Activated CD4-positive, CD25-positive, alpha-beta regulatory T cell treated with anti-CD3 and anti-CD28 coated beads, Interleukin-2, amount 50 U/mL, for 16 hours (primary cell): ENCODE data around the gene TP53I11.

Experiments used
- DNase-seq: peaks from one replicate; pipeline ENCODE4 v3.0.0-alpha.2; 2020; ENCODE audit warnings: low read depth, low spot score

Gene TP53I11

DNA sequence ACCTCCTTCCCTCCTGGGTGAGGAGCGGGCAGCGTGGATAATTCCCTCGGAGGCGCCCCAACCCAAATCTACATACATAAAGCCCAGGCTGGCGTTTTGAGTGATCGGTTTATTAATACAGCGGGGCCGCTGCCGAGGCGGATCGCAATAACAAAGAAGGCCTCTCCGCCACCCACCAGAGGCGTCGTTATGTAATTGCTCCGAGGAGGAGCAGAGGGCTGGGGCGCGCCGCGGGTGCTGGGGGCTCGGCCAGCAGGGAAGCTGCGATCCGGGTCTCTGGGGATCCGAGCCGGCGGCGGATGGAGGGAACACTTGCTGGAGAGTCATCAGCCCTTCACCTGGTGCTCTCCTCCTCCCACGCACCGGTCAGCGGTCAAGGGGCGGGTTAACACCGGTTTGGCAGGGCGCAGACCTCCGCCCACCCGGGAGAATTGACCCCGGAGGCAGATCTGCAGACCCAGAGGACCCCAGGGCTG is 6.4 kb upstream of the TP53I11 start:
- DNase-seq: no peak

DNA sequence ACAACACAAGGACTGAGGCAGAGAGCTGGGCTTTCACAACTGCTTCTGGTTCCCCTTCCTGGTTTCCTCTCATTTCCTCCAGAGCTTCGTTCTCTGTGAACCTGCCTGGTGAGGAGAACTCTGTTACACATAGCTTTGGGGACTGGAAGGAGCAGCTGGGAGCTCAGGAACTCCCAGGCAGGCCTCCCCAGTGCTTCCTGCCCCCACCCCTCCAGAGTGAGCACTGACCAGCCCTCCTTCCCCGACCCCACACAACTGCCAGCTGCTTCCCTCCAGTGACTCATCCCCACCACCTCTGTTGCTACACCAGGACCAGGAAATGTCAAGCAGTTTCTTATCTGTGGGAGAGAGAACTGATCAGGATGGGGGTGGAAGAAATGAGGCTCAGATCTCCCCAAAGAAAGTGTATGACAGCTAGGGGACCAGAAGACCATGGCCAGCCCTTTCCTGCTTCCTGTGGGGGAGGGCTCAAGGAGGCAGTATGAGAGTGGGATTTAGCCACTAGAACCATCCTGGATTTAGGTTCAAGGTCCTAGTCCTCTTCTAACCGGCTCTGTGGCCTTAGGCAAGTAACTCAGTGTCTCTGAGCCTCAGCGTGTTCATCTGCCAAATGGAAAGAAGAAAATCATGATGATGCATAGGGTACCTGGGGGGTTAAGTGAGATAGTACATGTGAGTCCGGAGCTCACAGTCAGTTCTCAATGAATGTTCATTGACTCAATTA is 4.5 kb upstream of the TP53I11 start:
- DNase-seq: no peak

DNA sequence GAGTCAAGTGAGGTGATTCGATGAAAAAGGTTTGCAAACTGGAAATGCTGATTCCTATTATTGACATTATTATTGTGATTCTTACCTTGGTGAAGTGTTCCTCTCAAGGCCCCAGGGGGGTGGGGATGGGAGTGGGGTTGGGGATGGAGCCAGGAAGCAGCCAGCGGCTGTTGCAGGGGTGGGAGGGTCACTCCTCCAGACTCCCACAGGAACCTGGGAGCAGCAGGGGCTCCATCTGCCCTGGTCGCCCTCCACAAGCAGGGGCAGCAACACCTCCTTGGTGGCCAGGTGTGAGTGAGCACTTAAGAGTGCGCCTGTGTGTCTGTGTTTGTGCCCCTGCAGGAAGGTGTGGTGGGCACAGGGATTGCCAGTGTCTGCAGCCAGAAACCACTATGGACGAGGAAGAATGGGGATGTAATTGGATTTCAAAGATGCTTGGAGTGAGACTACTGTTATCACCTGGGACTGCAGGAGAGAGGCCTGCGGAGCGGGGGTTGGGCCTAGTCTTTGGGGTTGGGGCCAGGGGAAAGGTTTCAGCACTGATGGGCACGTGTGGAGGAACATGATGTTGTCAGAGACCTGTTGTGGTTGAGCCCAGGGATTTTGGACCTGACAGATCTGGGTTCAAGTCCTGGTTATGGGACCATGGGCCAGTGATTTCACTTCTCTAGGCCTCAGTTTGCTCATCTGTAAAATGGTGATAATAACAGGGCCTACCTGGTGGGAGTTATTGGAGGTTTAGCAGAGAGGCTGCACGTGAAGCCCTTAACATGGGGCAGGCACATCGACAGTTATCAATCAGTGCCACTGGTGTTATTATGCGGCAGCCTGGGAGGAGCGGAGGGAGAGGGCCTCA is 3.6 kb upstream of the TP53I11 start:
- DNase-seq: no peak

DNA sequence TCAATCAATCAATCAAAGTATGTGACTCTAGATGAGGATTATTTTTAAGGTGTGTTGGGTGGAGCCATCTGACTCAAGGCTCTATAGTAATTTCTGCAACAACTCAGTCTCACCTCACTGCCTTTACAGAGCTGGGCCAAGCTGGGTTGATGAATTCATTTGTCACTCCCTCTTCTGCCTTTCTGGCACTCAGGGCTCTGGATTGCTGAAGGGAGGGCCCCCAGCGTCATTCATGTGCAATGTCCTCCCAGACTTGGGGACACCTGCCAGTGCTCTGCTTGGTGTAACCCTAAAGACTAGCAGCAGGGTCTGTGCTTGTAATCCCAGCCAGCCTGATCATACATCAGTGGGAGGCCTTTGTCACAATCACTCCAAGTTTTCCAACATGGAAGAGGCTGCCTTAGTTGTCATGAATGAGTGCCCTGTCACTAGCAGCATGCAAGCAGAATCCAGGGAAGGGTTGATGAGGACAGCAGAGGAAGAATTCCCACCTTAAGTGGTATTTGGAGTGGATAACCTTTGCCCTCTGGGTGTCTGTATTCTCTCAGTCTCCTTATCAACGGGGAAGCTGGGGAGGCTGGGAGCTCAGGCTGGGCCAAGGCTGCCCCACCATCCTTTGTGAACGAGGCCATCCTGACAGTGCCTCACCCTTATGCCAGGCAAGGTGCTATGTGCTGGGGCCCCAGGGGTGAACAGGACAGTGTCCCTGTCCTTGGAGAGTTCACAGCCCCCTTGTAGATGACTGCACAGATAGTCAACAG is 2.0 kb upstream of the TP53I11 start:
- DNase-seq: no peak

DNA sequence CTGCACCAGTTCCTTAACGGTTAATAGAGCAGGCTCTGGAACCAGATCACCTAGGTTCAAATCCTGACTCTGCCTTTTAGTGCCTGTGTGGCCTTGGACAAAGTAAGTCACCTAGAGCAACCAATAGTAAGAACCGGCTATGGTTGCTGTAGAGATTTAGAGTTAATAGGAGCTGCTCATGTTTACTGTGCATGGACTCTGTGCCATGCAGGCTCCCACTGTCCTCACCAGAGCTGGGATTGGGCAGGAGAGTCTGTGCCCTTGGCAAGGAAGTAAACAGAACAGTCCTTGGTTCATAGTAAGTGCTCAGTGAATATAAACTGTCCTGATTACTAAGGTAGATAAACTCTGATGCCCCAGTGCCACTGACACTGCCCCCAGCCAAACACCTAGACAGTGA is 1.4 kb upstream of the TP53I11 start:
- no peak for DNase-seq

DNA sequence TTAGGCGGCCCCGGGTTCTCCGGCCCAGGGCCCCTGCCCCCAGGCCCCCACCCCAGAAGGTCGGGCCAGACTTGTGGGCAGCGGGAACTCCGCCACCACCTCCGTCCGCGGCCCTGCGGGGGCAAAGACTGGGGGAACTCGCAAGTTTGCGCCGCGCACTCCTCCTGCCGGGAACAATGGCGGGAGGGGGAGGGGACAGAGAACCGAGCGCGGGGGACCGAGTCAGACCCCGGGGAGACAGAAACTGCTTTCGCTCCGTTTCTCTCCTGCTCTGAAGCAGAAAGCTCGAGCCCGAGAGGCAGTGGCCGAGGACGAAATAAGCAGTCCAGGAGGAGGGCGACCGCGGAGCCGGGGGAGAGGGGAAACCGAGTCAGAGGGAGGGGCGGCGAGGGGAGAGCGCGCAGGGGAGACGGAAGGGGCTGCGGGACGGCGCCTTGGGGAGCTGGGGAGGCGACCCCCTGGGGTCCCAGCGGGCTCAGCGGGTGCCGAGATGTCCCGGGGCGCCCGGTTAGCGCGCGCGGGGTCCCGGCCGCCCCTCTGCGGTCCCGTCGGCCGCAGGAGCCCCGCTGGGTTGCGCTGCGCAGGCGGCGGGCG is 555 bp downstream of the TP53I11 start:
- no peak for DNase-seq

DNA sequence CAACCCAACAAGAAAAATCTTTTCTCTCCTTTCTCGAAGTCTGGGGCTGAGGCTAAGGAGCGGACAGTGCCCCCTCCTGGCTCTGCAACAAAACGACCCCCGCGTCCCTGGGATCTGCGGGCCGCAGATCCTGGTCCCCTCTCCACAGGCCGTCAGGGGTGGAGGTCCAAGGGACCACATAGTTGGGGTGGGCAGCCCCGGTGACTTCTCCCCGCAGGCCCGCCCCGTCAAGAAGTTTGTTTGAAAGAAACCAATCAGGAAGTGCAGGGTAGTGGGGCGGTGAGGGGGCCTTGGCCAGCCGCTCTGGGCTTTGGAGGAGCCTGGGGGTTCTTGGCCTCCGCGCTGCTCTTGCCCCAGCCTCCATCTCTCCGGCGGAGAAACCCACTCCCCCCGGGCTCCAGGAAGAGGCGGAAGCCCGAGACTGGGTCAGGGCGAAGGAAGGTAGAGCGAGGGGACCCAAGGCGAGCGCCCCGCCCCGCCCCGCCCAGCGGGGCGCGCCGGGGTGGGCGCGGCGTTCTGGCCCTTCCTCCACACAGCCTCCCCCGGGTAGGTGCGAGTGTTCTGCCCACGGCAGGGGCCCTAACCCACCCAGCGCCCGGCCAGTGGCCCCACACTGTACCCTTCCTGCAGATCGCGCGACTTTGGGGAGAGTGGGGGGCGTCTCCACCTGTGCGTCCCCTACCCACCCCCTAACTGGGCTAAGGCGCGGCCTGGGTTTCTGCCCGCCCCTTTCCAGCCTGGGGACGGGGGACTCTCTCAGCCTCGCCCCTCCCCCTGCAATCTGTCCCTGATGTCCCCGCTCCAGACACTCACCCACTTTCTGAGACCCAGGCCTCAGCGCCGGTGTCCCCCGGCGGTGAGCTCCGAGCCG is 1.3 kb downstream of the TP53I11 start:
- DNase-seq: no peak

DNA sequence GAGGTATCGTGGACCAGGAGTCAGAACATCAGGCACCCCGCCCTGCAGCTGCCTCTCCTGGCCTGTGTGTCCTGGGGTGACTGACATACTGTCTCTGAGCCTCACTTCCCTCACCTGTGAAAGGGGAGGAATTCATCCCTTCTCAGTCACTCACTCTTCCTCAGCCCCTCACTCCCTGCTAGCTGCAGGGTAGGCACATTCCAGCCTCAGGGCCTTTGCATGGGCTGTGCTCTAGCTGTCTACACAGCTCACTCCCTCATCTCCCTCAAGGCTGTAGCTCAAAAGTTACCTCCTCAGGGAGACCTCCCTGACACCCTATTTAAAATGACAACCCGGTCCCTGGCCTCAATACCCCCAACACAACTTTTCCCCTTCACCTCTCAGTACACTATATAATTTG is 2.5 kb downstream of the TP53I11 start:
- DNase-seq: no peak

DNA sequence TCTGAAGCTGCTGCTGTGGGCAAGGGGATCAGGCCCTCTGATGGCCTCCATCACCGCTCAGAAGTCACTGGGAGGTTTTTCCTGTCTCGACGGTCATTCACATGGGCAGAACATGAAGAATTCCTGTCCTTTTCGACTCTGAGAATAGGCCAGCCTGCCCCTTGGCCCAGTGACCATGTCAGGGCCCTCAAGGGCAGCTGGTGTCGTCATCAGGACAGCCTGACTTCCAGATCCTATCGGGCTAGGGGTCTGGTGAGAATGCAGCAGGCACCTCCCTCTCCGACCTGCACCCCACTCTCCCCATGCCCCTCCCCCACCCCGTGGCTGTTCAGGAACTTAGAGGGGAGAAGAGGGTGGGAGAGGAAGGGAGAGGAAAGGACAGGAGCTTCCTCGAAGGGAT is 3.6 kb downstream of the TP53I11 start:
- no peak for DNase-seq

DNA sequence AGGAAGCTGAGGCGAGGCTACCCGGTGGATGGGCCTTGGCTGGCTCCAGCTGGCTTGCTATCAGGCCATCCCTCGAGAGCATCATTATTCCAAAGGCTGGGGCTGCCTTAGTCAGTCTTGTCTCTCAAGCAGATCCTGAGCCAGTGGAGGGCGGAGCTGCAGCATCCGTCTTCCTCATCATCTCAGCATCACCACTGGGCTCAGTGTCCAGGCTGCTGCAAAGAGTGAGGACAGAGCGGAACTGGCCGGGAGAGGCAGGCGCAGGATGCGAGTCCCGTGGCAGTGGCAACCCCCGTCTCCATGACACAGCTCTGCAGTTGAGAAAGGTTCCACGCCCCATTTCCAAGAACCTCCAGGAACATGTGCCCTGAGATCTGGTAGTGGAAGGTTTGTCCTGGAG is 4.4 kb downstream of the TP53I11 start:
- DNase-seq: no peak

DNA sequence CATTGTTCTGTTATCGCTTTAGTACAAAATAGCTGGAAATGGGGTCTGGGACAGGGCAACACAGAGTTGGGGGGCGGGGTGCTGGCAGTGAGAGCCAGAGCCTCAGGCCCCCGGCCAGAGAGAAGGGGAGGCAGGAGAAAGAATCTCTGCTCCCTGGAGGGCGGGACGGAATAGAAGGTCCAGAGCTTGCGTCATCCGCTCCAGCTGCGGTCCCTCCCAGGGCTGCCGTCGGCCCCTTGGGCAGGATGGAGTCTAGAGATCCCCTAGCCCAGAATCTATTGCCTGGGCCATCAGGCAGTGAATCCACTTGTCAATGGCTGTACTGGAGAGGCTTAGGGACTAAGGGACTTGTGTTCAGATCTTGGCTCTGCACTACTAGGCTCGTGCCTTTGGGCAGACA is 5.0 kb downstream of the TP53I11 start:
- DNase-seq: no peak

DNA sequence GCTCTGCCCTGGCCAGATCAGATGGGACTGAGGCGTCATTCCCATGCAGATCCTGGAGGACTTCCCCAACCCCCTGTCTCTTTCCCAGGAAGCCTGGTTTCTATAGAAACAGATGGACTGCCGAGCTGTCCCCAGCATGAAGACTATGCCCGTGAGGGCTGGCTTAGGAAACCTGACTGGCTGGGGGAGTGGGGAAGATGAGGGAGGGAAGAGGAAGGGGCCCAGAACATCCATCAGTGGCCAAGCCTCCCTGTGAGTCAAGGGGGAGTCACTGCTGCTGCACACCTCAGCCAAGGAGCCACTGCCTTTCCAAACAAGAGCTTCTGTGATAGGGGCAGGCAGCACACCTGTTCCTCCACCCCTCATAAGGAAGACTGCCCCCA is 5.8 kb downstream of the TP53I11 start:
- DNase-seq: no peak

DNA sequence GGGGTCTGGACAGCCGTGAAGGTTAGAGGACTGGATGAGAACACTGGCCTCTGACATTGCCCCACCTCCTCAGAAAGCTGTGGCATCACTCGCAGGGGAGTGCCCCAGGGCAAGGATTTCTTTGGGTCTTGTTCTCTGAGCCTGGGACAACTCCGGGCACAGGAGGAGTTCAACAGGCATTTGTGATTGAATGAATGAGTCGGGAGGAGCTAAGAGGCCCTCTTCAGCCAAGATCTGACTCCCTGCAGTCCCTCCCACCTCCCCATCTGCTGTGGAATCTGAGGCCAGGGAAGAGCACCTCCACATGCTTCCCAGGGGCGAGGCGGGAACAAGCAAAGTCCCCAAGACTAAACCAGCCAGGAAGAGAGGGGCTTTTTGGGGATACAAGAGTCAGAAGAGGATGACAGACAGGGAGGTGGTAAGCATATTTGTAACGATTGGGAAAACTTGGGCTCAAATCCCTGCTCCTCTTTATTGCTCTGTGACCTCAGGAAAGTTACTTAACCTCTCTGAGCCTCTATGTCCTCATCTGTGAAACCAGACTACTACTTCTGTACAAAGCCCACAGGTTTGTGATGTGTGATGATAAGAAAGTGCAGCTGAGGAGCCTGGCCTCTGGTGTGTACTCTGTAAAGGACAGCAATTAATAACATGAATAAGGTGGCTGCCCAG is 6.4 kb downstream of the TP53I11 start:
- no peak for DNase-seq

DNA sequence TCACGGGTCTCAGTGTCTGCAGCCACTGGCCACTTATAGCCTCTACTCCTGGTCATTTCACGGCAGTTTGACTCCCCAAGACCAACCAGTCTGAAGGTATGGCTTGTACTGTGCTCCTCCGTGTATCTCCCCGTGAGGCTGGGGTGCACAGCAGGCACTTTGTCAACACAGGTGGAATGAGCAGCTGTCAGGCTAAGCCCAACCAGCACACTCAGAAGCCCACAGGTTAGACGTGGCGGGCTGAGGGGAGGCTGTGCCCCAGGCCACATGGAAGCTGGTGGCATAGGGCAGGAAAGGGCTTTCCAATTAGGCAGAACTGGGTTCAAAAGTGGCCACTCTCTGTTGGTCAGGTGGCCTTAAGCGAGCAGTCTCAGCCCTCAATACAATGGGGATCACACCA is 7.0 kb downstream of the TP53I11 start:
- DNase-seq: no peak

DNA sequence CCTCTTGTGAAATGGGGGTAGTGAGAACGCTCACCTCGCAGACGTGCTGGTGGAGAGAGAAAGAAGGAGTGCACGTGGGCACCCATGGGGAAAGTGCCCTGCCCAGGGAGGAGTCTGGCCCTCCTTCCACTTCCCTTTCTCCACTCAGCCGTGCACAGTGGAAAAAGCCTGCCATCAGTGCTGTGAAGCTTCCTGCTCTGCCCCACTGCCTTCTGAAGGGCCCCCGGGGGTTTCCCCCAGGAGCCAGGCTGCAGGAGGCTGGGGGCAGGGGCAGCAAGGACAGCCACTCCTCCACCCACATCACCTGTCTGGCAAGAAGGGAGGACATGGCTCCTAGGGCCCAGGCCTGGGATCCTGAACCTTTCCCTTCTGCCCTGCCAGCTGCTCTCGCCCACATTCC is 7.6 kb downstream of the TP53I11 start:
- no peak for DNase-seq

DNA sequence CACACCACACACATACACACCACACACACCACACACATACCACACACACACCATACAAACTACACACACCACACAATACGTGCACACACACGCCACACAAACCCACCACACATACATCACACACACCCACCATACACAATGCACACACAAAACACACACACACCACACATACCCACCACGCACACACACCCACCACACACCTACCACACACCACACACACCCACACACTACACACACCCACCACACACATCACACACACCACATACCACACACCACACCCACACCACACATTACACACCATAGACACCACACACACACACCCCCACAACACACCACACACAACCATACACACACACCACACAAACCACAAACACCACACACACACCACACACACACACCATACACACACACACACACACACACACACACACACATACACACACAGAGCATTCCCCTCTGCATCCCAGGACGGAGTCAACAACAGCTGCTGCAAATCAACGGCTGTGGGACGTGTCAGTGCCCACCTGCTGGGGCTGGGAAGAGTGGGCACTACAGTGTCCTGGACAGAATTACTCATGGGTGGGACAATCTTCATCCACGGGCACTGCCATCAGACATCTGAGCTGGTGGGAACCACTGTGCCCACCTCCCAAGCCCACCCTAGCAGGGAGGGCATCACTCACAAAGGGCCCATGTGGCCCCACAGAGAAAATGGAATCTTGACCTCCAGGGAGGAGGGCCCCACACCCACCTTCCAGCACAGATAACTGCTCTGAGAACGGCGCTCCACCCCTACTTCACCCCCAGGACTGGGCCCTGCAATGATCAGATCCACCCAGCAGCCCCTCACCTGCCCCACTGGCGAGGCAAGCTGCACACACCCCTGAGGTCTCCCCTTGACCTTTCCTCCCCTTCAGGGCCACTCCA is 8.4 kb downstream of the TP53I11 start:
- DNase-seq: no peak

DNA sequence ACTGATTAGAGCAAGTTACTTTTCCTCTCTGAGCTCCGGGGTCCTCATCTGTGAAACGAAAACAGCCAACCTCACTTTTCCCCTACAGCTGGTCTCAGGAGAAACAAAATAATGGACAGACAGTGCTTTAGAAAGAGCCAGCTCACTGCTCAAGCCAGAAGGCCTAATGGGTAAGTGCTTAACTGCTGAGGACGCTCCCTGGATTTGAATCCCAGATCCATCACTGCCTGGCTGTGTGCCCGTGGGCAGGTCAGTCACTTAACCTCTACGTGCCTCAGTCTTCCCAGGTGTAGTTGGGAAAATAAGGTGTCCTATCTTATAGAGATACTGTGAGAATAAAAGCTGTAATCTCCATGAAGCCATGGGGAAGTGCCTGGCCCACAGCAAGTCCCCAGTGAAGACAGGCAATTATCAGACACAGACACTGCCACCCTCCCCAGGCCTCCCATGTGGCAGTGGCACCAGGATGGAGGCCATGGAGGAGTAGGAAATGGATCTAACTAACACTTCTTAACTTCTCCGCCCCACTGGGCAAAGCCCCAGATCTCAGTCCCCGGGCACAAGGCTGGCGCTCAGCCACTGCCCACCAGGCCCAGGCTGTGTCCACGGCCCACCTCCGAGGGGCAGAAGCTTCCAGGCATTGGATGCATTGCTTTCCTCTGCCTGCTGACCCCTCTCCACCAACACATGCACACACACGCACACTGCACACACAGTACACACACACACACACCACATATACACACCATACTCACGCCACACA is 9.2 kb downstream of the TP53I11 start:
- no peak for DNase-seq

DNA sequence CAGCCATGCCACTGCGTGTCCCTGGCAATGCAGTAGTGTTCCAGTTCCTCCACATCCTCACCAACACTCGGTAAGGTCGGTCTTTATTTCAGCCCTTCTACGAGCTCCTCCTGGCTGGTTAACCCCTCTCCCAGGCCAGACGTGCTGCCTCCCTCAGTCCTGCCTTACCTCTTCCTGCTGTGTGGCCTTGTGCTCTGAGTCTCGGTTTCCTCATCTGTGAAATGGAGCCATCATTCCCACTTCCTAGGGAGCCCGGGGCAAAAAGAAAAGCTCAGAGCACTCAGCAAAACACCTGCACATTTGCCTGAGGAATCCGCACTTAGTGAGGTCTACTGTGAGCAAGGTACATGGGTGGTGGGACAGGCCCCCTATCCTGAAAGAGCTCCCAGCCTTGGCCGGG is 9.8 kb downstream of the TP53I11 start:
- DNase-seq: no peak

DNA sequence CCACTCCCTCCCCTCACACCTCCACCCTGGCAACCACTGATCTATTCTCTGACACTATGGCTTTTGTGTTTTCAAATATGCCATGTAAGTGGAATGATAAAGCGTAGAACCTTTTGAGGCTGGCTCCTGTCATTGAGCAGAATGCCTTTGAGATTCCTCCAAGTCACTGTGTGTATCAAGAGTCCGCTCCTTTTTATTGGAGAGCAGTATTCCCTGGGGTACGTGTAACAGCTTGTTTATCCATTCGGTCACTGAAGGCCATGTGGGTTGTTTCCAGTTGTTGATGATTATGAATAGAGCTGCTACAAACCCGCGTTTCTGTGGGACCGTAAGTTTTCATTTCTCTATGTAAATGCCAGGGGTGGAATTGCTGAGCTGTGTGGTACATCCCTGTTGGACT is 10.3 kb downstream of the TP53I11 start:
- DNase-seq: no peak
